Loucy (cell line): Measurements from ENCODE around the gene MGAT4B.

Source experiments
- H2AFZ ChIP-seq: fragments of 200-600 bp; sonication (generic); 2 replicates; pipeline ENCODE4 v1.6.0; 2016; ENCODE audit warnings: antibody characterized with exemption, mild to moderate bottlenecking, low read length, moderate library complexity
- H3F3A ChIP-seq: fragments of 200-600 bp; 2 replicates; pipeline ENCODE4 v1.6.0; 2016; ENCODE audit warnings: antibody characterized with exemption, low read depth, mild to moderate bottlenecking
- H3K27me3 ChIP-seq: fragments of 200-600 bp; sonication (generic); 2 replicates; pipeline ENCODE4 v1.6.1; 2014; ENCODE audit warnings: low read length, mild to moderate bottlenecking; ENCODE audit not compliant: insufficient read depth, poor library complexity, severe bottlenecking
- H3K36me3 ChIP-seq: fragments of 200-600 bp; sonication (generic); 2 replicates; pipeline ENCODE4 v1.6.1; 2016; ENCODE audit warnings: low read length; ENCODE audit not compliant: insufficient read depth
- H3K4me1 ChIP-seq: fragments of 200-600 bp; sonication (generic); 2 replicates; pipeline ENCODE4 v1.5.1; 2014; ENCODE audit warnings: low read length, mild to moderate bottlenecking; ENCODE audit not compliant: insufficient read depth, poor library complexity, severe bottlenecking
- H3K4me2 ChIP-seq: fragments of 200-600 bp; sonication (generic); 2 replicates; pipeline ENCODE4 v1.6.0; 2014; ENCODE audit warnings: antibody characterized with exemption, low read length, low read depth, mild to moderate bottlenecking; ENCODE audit not compliant: poor library complexity, severe bottlenecking
- H3K4me3 ChIP-seq: fragments of 200-600 bp; sonication (generic); 2 replicates; pipeline ENCODE4 v1.5.1; 2014; ENCODE audit warnings: low read length, mild to moderate bottlenecking, mixed read lengths; ENCODE audit not compliant: poor library complexity, severe bottlenecking
- H3K79me2 ChIP-seq: fragments of 200-600 bp; sonication (generic); 2 replicates; pipeline ENCODE4 v1.6.1; 2014; ENCODE audit warnings: low read length; ENCODE audit not compliant: insufficient read depth
- H3K9ac ChIP-seq: fragments of 200-600 bp; sonication (generic); 2 replicates; pipeline ENCODE4 v1.6.0; 2014; ENCODE audit warnings: mild to moderate bottlenecking, low read depth, low read length, moderate library complexity; ENCODE audit not compliant: poor library complexity, severe bottlenecking
- H3K9me2 ChIP-seq: fragments of 200-600 bp; sonication (generic); replicated peaks from 2 replicates; pipeline ENCODE4 v1.6.1; 2016; ENCODE audit warnings: low read depth, low read length, mixed read lengths
- H3K9me3 ChIP-seq: fragments of 200-600 bp; sonication (generic); 2 replicates; pipeline ENCODE4 v1.6.1; 2014; ENCODE audit warnings: mild to moderate bottlenecking, antibody characterized with exemption, low read length, low read depth; ENCODE audit not compliant: insufficient read depth
- H4K20me1 ChIP-seq: fragments of 200-600 bp; sonication (generic); 2 replicates; pipeline ENCODE4 v1.6.0; 2014; ENCODE audit warnings: antibody characterized with exemption, low read length, mild to moderate bottlenecking; ENCODE audit not compliant: insufficient read depth, poor library complexity, severe bottlenecking
- CTCF ChIP-seq: fragments of 200-600 bp; sonication (generic); conservative IDR thresholded peaks from 2 replicates; pipeline ENCODE4 v1.5.1; 2014; ENCODE audit warnings: mild to moderate bottlenecking, antibody characterized with exemption, low read length
- EZH2phosphoT487 ChIP-seq: fragments of 200-600 bp; IDR thresholded peaks from 2 replicates; pipeline ENCODE4 v1.6.1; 2018; ENCODE audit warnings: antibody characterized with exemption, mild to moderate bottlenecking, moderate library complexity, borderline replicate concordance

Gene MGAT4B

GRCh38 chr5:179759581-179760551, 46.8 kb downstream of the MGAT4B start:
- Histone ChIP-seq H3K4me2 (no peak overlapping the region), H3K79me2 (peaks cover 62% of the 10 kb centered on the region), H3K9me3 (no peaks in the 10 kb centered on the region), H3K4me3 (no peak overlapping the region), H3K36me3 (no peaks in the 10 kb centered on the region), H4K20me1 (peaks cover 26% of the 10 kb centered on the region), H3K27me3 (no peaks in the 10 kb centered on the region), H2AFZ (no peak overlapping the region), H3F3A (no peaks in the 10 kb centered on the region), H3K9me2 (no peaks in the 10 kb centered on the region), H3K9ac (no peak overlapping the region), H3K4me1 (peaks cover 7% of the 10 kb centered on the region)
- TF ChIP-seq EZH2phosphoT487 (no peak), CTCF (no peak)

- Histone ChIP-seq H3K36me3 (no peaks in the 10 kb centered on the region), H3K9me2 (no peaks in the 10 kb centered on the region), H3K27me3 (no peaks in the 10 kb centered on the region), H4K20me1 (peaks cover 35% of the 10 kb centered on the region), H3K79me2 (peaks cover 70% of the 10 kb centered on the region), H3K9me3 (no peaks in the 10 kb centered on the region), H3K4me2 (no peak overlapping the region), H3F3A (no peaks in the 10 kb centered on the region), H2AFZ (no peak overlapping the region), H3K4me3 (no peak overlapping the region), H3K9ac (no peak overlapping the region), H3K4me1 (peaks cover 7% of the 10 kb centered on the region)
- TF ChIP-seq EZH2phosphoT487 (no peak), CTCF (no peak)
Observed at GRCh38 chr5:179758955-179759354, 47.7 kb downstream of the MGAT4B start.

GRCh38 chr5:179755022-179755421, 51.6 kb downstream of the MGAT4B start:
- Histone ChIP-seq H2AFZ (no peak overlapping the region), H3K9me3 (no peaks in the 10 kb centered on the region), H3K9ac (no peak overlapping the region), H3K4me3 (no peak overlapping the region), H3F3A (no peaks in the 10 kb centered on the region), H4K20me1 (peaks cover 21% of the 10 kb centered on the region), H3K4me1 (no peaks in the 10 kb centered on the region), H3K4me2 (no peak overlapping the region), H3K36me3 (no peaks in the 10 kb centered on the region), H3K27me3 (no peaks in the 10 kb centered on the region), H3K79me2 (peaks cover 75% of the 10 kb centered on the region; the same call in 1 of the 2 replicates), H3K9me2 (no peaks in the 10 kb centered on the region)
- TF ChIP-seq EZH2phosphoT487 (no peak), CTCF (no peak)
